ENCODE measurements around the gene RNF150. TPM values are rescaled to one million over a fixed set of nuclear protein-coding genes. Genes with fewer than 3 reads are reported as not detected.
"Not testable (repeated sequence)": the region's sequence is repeated elsewhere in the genome, so short reads cannot be mapped to it uniquely, and the experiment has no call there.

The RNF150 gene
- total RNA-seq, 3 donors from 2014 or later = 2.5 to 88.8 (median 3.1) TPM

- TF ChIP-seq, protein P1, sequence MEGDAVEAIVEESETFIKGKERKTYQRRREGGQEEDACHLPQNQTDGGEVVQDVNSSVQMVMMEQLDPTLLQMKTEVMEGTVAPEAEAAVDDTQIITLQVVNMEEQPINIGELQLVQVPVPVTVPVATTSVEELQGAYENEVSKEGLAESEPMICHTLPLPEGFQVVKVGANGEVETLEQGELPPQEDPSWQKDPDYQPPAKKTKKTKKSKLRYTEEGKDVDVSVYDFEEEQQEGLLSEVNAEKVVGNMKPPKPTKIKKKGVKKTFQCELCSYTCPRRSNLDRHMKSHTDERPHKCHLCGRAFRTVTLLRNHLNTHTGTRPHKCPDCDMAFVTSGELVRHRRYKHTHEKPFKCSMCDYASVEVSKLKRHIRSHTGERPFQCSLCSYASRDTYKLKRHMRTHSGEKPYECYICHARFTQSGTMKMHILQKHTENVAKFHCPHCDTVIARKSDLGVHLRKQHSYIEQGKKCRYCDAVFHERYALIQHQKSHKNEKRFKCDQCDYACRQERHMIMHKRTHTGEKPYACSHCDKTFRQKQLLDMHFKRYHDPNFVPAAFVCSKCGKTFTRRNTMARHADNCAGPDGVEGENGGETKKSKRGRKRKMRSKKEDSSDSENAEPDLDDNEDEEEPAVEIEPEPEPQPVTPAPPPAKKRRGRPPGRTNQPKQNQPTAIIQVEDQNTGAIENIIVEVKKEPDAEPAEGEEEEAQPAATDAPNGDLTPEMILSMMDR (IDR thresholded peaks at IDR 0.05) = no peak
- intact Hi-C loops (cut with DNase I, micrococcal nuclease) = no loop called here
- Histone ChIP-seq H3K9me3 (no peaks in the 10 kb centered on the region), H3K4me1 (ENCODE audit: low read depth) (no peaks in the 10 kb centered on the region), H3K36me3 (ENCODE audit: low read depth) (no peaks in the 10 kb centered on the region), H3K4me3 (no peak overlapping the region)
- no peak for ATAC-seq
- DNase-seq = no peak
These were observed 37.4 kb upstream of the RNF150 start for GRCh38 chr4:141170671-141171070.

- Histone ChIP-seq H3K4me1 (ENCODE audit: low read depth) (no peaks in the 10 kb centered on the region), H3K9me3 (no peaks in the 10 kb centered on the region), H3K4me3 (no peak overlapping the region), H3K36me3 (ENCODE audit: low read depth) (no peaks in the 10 kb centered on the region)
- DNase-seq = no peak
- no peak for ATAC-seq
- TF ChIP-seq, protein P1 (IDR thresholded peaks at IDR 0.05) = no peak
- intact Hi-C loops (cut with DNase I, micrococcal nuclease) = no loop called here
These were observed 36.1 kb upstream of the RNF150 start for GRCh38 chr4:141169391-141169790.

DNA sequence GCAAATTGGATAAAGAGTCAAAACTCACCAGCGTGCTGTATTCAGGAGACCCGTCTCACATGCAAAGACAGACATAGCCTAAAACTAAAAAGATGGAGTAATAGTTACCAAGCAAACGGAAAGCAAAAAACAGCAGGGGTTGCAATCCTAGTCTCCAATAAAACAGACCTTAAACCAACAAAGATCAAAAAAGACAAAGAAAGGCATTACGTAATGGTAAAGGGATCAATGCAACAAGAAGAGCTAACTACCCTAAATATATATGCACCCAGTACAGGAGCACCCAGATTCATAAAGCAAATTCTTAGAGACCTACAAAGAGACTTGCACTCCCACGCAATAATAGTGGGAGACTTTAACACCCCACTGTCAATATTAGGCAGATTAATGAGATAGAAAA lies 31.7 kb upstream of the RNF150 start:
- H3K4me3 ChIP-seq; ATAC-seq; H3K9me3 ChIP-seq; intact Hi-C loops (cut with DNase I, micrococcal nuclease); DNase-seq; H3K36me3 ChIP-seq (ENCODE audit: low read depth); H3K4me1 ChIP-seq (ENCODE audit: low read depth): not testable (repeated sequence)

DNA sequence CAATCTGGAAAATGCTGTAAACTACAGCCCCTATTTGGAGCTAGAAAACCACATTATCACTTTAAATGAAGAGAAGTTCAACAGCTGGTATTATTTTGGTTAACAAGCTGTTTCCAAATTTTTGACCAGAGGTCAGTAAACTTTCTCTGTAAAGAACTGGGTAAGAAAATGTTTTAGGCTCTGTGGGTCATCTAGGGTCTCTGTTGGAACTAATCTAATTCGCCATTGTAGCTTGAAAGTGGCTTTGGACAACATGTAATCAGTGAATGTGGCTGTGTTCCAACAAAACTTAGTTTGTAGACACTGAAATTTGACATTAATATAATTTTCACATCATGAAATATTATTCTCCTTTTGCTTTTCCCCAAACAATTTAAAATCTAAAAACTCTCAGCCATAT lies 25.8 kb upstream of the RNF150 start:
- intact Hi-C loops (cut with DNase I, micrococcal nuclease) = no loop called here
- DNase-seq (no peak), ATAC-seq (no peak)
- TF ChIP-seq, protein P1 (IDR thresholded peaks at IDR 0.05) = no peak
- Histone ChIP-seq H3K4me1 (ENCODE audit: low read depth) (no peaks in the 10 kb centered on the region), H3K36me3 (ENCODE audit: low read depth) (no peaks in the 10 kb centered on the region), H3K9me3 (no peaks in the 10 kb centered on the region), H3K4me3 (no peak overlapping the region)

DNA sequence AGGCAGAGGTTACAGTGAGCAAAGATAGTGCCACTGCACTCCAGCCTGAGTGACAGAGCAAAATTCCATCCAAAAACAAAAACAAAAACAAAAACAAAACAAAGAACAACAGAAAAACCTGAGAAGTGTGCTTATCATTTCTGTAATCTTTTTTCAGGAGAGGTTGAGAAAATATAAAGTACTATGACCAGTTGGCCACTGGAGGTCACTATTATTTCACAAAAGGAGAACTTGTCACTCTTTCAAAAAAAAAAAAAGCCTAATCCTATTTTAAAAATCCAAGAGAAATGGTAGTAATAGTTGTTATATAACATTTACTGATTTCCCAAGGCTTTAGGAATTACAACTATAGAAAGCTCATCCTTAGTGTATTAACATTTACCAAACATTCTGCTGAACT lies 24.9 kb upstream of the RNF150 start:
- intact Hi-C loops (cut with DNase I, micrococcal nuclease) = no loop called here
- no peak overlapping the region for H3K4me3 ChIP-seq
- ATAC-seq (no peak), DNase-seq (no peak)
- no peaks in the 10 kb centered on the region for H3K36me3 ChIP-seq (ENCODE audit: low read depth)
- no peaks in the 10 kb centered on the region for H3K9me3 ChIP-seq
- TF ChIP-seq, protein P1 (IDR thresholded peaks at IDR 0.05) = no peak
- no peaks in the 10 kb centered on the region for H3K4me1 ChIP-seq (ENCODE audit: low read depth)

- H3K9me3 ChIP-seq = no peaks in the 10 kb centered on the region
- no peak for ATAC-seq
- no peaks in the 10 kb centered on the region for H3K4me1 ChIP-seq (ENCODE audit: low read depth)
- H3K4me3 ChIP-seq = no peak overlapping the region
- TF ChIP-seq, protein P1 (IDR thresholded peaks at IDR 0.05) = no peak
- intact Hi-C loops (cut with DNase I, micrococcal nuclease) = no loop called here
- no peak for DNase-seq
- no peaks in the 10 kb centered on the region for H3K36me3 ChIP-seq (ENCODE audit: low read depth)
These were observed 22.3 kb upstream of the RNF150 start for GRCh38 chr4:141155586-141155985.

All from mucosa of descending colon (tissue), 3 donors.